IPS DF 6.9 (cell line): ENCODE measurements around the gene LRIT1.

Source experiments
- DNase-seq: peaks from one replicate; pipeline ENCODE4 v3.0.0-alpha.2; 2013; ENCODE audit warnings: low read depth, low spot score
- H3K27ac ChIP-seq: one replicate; pipeline ENCODE4 v1.5.1; 2013; ENCODE audit warnings: low read length, control low read depth
- H3K27me3 ChIP-seq: 2 replicates; pipeline ENCODE4 v1.6.1; 2013; ENCODE audit warnings: mild to moderate bottlenecking, low read length; ENCODE audit not compliant: control insufficient read depth, insufficient read depth
- H3K36me3 ChIP-seq: 2 replicates; pipeline ENCODE4 v1.6.1; 2013; ENCODE audit warnings: low read length; ENCODE audit not compliant: control insufficient read depth, insufficient read depth
- H3K4me1 ChIP-seq: 2 replicates; pipeline ENCODE4 v1.6.1; 2013; ENCODE audit warnings: low read length; ENCODE audit not compliant: control insufficient read depth, insufficient read depth
- H3K4me3 ChIP-seq: 2 replicates; pipeline ENCODE4 v1.5.1; 2013; ENCODE audit warnings: mild to moderate bottlenecking, low read length
- H3K9me3 ChIP-seq: 2 replicates; pipeline ENCODE4 v1.6.1; 2013; ENCODE audit warnings: low read length, inconsistent platforms; ENCODE audit not compliant: control insufficient read depth, insufficient read depth
- WGBS: extraction: QIAGEN DNeasy Blood & Tissue Kit; methylation state at CpG from one replicate; pipeline ENCODE4 v1.1.7; 2013; ENCODE audit warnings: mixed read lengths, missing lambda C conversion rate; ENCODE audit not compliant: insufficient read length, insufficient coverage; 5-methylcytosine and 5-hydroxymethylcytosine counted together

LRIT1 gene

GRCh38 chr10:84193846-84194423 is 47.4 kb downstream of the LRIT1 start:
- H3K36me3 ChIP-seq: no peaks in the 10 kb centered on the region
- WGBS: no CpG with 5 or more reads among the region's 5 CpGs
- H3K4me1 ChIP-seq: no peaks in the 10 kb centered on the region
- H3K4me3 ChIP-seq: peak overlapping the region; percentile 83; the same call in 1 of the 2 replicates
- DNase-seq: no peak
- H3K27ac ChIP-seq: no peak overlapping the region
- H3K9me3 ChIP-seq: no peaks in the 10 kb centered on the region
- H3K27me3 ChIP-seq: peaks cover 18% of the 10 kb centered on the region; the same call in 1 of the 2 replicates

GRCh38 chr10:84193327-84193726 is 48.0 kb downstream of the LRIT1 start:
- Histone ChIP-seq H3K36me3 (no peaks in the 10 kb centered on the region), H3K9me3 (no peaks in the 10 kb centered on the region), H3K27ac (no peak overlapping the region), H3K4me3 (no peak overlapping the region), H3K4me1 (no peaks in the 10 kb centered on the region), H3K27me3 (peaks cover 18% of the 10 kb centered on the region; the same call in 1 of the 2 replicates)
- WGBS: no CpG with 5 or more reads among the region's 2 CpGs
- no peak for DNase-seq

GRCh38 chr10:84191106-84191505 is 50.2 kb downstream of the LRIT1 start:
- DNase-seq: no peak
- no peak overlapping the region for H3K4me3 ChIP-seq
- WGBS: no CpG with 5 or more reads among the region's 5 CpGs
- no peaks in the 10 kb centered on the region for H3K4me1 ChIP-seq
- H3K36me3 ChIP-seq: no peaks in the 10 kb centered on the region
- H3K27me3 ChIP-seq: peaks cover 18% of the 10 kb centered on the region; the same call in 1 of the 2 replicates
- no peak overlapping the region for H3K27ac ChIP-seq
- no peaks in the 10 kb centered on the region for H3K9me3 ChIP-seq

GRCh38 chr10:84190621-84191020 is 50.7 kb downstream of the LRIT1 start:
- WGBS: no CpG with 5 or more reads among the region's 3 CpGs
- no peaks in the 10 kb centered on the region for H3K36me3 ChIP-seq
- H3K27me3 ChIP-seq: peaks cover 15% of the 10 kb centered on the region; the same call in 1 of the 2 replicates

GRCh38 chr10:84188815-84189214 is 52.5 kb downstream of the LRIT1 start:
- Histone ChIP-seq H3K27ac (no peak overlapping the region), H3K4me3 (no peak overlapping the region), H3K4me1 (no peaks in the 10 kb centered on the region), H3K27me3 (peaks cover 4% of the 10 kb centered on the region; the same call in 1 of the 2 replicates), H3K9me3 (no peaks in the 10 kb centered on the region), H3K36me3 (no peaks in the 10 kb centered on the region)
- no CpG with 5 or more reads among the region's 3 CpGs for WGBS
- DNase-seq: no peak

More at GRCh38 chr10:84190621-84191020, 50.7 kb downstream of the LRIT1 start:
- no peaks in the 10 kb centered on the region for H3K4me1 ChIP-seq
- no peak overlapping the region for H3K4me3 ChIP-seq
- no peaks in the 10 kb centered on the region for H3K9me3 ChIP-seq
- no peak for DNase-seq
- H3K27ac ChIP-seq: no peak overlapping the region

- Histone ChIP-seq H3K9me3 (no peaks in the 10 kb centered on the region), H3K27me3 (no peaks in the 10 kb centered on the region), H3K4me1 (no peaks in the 10 kb centered on the region), H3K36me3 (no peaks in the 10 kb centered on the region), H3K4me3 (no peak overlapping the region), H3K27ac (no peak overlapping the region)
- no CpG with 5 or more reads among the region's 11 CpGs for WGBS
- no peak for DNase-seq
These were observed 55.7 kb downstream of the LRIT1 start for GRCh38 chr10:84185526-84186175.

GRCh38 chr10:84184517-84184916 is 56.8 kb downstream of the LRIT1 start:
- DNase-seq: no peak
- H3K9me3 ChIP-seq: no peaks in the 10 kb centered on the region
- WGBS: no CpG with 5 or more reads among the region's 4 CpGs

GRCh38 chr10:84181631-84182030 is 59.7 kb downstream of the LRIT1 start:
- H3K27me3 ChIP-seq: no peaks in the 10 kb centered on the region
- H3K4me3 ChIP-seq: no peak overlapping the region
- no peaks in the 10 kb centered on the region for H3K4me1 ChIP-seq
- no peak overlapping the region for H3K27ac ChIP-seq
- H3K9me3 ChIP-seq: no peaks in the 10 kb centered on the region
- H3K36me3 ChIP-seq: no peaks in the 10 kb centered on the region
- WGBS: no CpG with 5 or more reads among the region's 5 CpGs
- no peak for DNase-seq

More at GRCh38 chr10:84184517-84184916, 56.8 kb downstream of the LRIT1 start:
- no peaks in the 10 kb centered on the region for H3K4me1 ChIP-seq
- no peaks in the 10 kb centered on the region for H3K27me3 ChIP-seq
- H3K27ac ChIP-seq: no peak overlapping the region
- no peaks in the 10 kb centered on the region for H3K36me3 ChIP-seq
- no peak overlapping the region for H3K4me3 ChIP-seq
